T47D (cell line): ENCODE data around the gene SLC23A2.
A peak's percentile ranks its signal among the peaks of the same experiment; 100 is the strongest.

ENCODE experiments used
- DNase-seq, 2 experiments: peaks; one replicate each; pipeline versions ENCODE4 v3.0.0 to v3.0.0-alpha.2; 2011 to 2012; ENCODE audit warnings: low read depth in 1 of 2, low spot score in 1 of 2
- JUND ChIP-seq: IDR thresholded peaks from 2 replicates; pipeline ENCODE4 v1.6.1; 2012; ENCODE audit warnings: low read depth
- in situ Hi-C: cut with HindIII; loops from 2 replicates; pipeline ENCODE4 v1.10.0; 2016; ENCODE audit warnings: low sequenced_read_pairs, low pct_unique_long_range_greater_than_20kb

SLC23A2 gene

GRCh38 chr20:4896971-4897497 lies 104.3 kb downstream of the SLC23A2 start:
- TF ChIP-seq JUND, result no peak
- in situ Hi-C loops, result no loop called here
- DNase-seq, result peak in 1 of 2 experiments; percentile 4

GRCh38 chr20:4896119-4896702 lies 105.1 kb downstream of the SLC23A2 start:
- in situ Hi-C loops, result no loop called here
- DNase-seq, result no peak
- no peak for TF ChIP-seq JUND

GRCh38 chr20:4894981-4895381 lies 106.3 kb downstream of the SLC23A2 start:
- TF ChIP-seq JUND, result no peak
- DNase-seq, result no peak
- in situ Hi-C loops, result no loop called here

GRCh38 chr20:4894409-4894808 lies 106.9 kb downstream of the SLC23A2 start:
- in situ Hi-C loops, result no loop called here
- no peak for TF ChIP-seq JUND
- no peak for DNase-seq

GRCh38 chr20:4893709-4894108 lies 107.6 kb downstream of the SLC23A2 start:
- no peak for TF ChIP-seq JUND
- in situ Hi-C loops, result no loop called here
- DNase-seq, result no peak

GRCh38 chr20:4891997-4892396 lies 109.3 kb downstream of the SLC23A2 start:
- DNase-seq, result no peak
- in situ Hi-C loops, result no loop called here
- no peak for TF ChIP-seq JUND

GRCh38 chr20:4891190-4891763 lies 110.0 kb downstream of the SLC23A2 start:
- TF ChIP-seq JUND, result no peak
- in situ Hi-C loops, result no loop called here
- no peak for DNase-seq

- no peak for TF ChIP-seq JUND
- no peak for DNase-seq
- in situ Hi-C loops, result no loop called here
Observed at GRCh38 chr20:4889446-4889845, 111.9 kb downstream of the SLC23A2 start.

GRCh38 chr20:4887586-4887985 lies 113.7 kb downstream of the SLC23A2 start:
- TF ChIP-seq JUND, result no peak
- DNase-seq, result no peak
- in situ Hi-C loops, result no loop called here

GRCh38 chr20:4886771-4887527 lies 114.4 kb downstream of the SLC23A2 start:
- DNase-seq, result no peak
- in situ Hi-C loops, result no loop called here
- no peak for TF ChIP-seq JUND

GRCh38 chr20:4885877-4886276 lies 115.4 kb downstream of the SLC23A2 start:
- in situ Hi-C loops, result no loop called here
- TF ChIP-seq JUND, result no peak
- no peak for DNase-seq

GRCh38 chr20:4883546-4883945 lies 117.8 kb downstream of the SLC23A2 start:
- DNase-seq, result no peak
- no peak for TF ChIP-seq JUND
- in situ Hi-C loops, result no loop called here

GRCh38 chr20:4883051-4883450 lies 118.3 kb downstream of the SLC23A2 start:
- in situ Hi-C loops, result no loop called here
- DNase-seq, result no peak
- TF ChIP-seq JUND, result no peak
